HEK293 (cell line): Measurements from ENCODE around the gene FAM167B.

ENCODE experiments used
- CTCF ChIA-PET: fragments of 350-600 bp; formaldehyde crosslinking; extraction: SDS; loops from one replicate; lab custom pipeline; 2021; ENCODE audit warnings: antibody characterized with exemption; lab: Yijun Ruan, JAX
- POLR2A ChIA-PET: fragments of 300-600 bp; formaldehyde crosslinking; extraction: SDS; loops from one replicate; lab custom pipeline; 2020; ENCODE audit warnings: antibody characterized with exemption, inconsistent platforms; lab: Yijun Ruan, JAX
- H3K27ac ChIP-seq: fragments of 200-500 bp; sonication (Bioruptor generic); 2 replicates; pipeline ENCODE4 v1.5.1; 2014; ENCODE audit warnings: low read depth, low read length, control low read depth, inconsistent platforms; ENCODE audit errors: extremely low read depth
- H3K36me3 ChIP-seq, 2 experiments: fragments of 200-500 bp in 1 of 2; sonication (Bioruptor generic) in 1 of 2; 1 replicate in 1 of 2; 2 replicates in 1 of 2; pipeline ENCODE4 v1.5.1; 2014 to 2017; ENCODE audit warnings: inconsistent platforms in 2 of 2, low read length in 2 of 2; ENCODE audit not compliant: control insufficient read depth in 2 of 2, insufficient read depth in 1 of 2
- H3K4me1 ChIP-seq: fragments of 200-500 bp; sonication (Bioruptor generic); 2 replicates; pipeline ENCODE4 v1.5.1; 2014; ENCODE audit warnings: mild to moderate bottlenecking, low read length, inconsistent platforms; ENCODE audit not compliant: control insufficient read depth, insufficient read depth
- H3K4me3 ChIP-seq: 2 replicates; pipeline ENCODE4 v1.5.1; 2011; ENCODE audit warnings: low read depth, mild to moderate bottlenecking, control low read depth, low read length, moderate library complexity
- H3K9me3 ChIP-seq: fragments of 200-500 bp; sonication (Bioruptor generic); 2 replicates; pipeline ENCODE4 v1.5.1; 2014; ENCODE audit warnings: low read depth, low read length, inconsistent platforms; ENCODE audit not compliant: control insufficient read depth, insufficient read depth
- MYNN ChIP-seq: fragments of 450-650 bp; formaldehyde crosslinking; IDR thresholded peaks from 2 replicates; pipeline ENCODE4 v1.5.1; 2016; ENCODE audit warnings: missing biosample characterization, missing genetic modification characterization, borderline replicate concordance
- SETDB1 ChIP-seq: IDR thresholded peaks from one replicate; pipeline ENCODE4 v1.6.1; 2017; ENCODE audit warnings: mild to moderate bottlenecking, low read length, moderate library complexity, mixed read lengths; ENCODE audit not compliant: insufficient read length
- ZBTB17 ChIP-seq: fragments of 450-650 bp; formaldehyde crosslinking; IDR thresholded peaks from 2 replicates; pipeline ENCODE4 v1.5.1; 2016; ENCODE audit warnings: missing biosample characterization, missing genetic modification characterization
- ZBTB20 ChIP-seq: fragments of 450-650 bp; formaldehyde crosslinking; IDR thresholded peaks from 2 replicates; pipeline ENCODE4 v1.5.1; 2016; ENCODE audit warnings: missing biosample characterization, missing genetic modification characterization
- ZFP69B ChIP-seq: fragments of 450-650 bp; formaldehyde crosslinking; IDR thresholded peaks from 2 replicates; pipeline ENCODE4 v1.5.1; 2016; ENCODE audit warnings: missing biosample characterization, missing genetic modification characterization
- ZNF132 ChIP-seq: fragments of 450-650 bp; formaldehyde crosslinking; IDR thresholded peaks from 2 replicates; pipeline ENCODE4 v1.5.1; 2017; ENCODE audit warnings: missing biosample characterization, missing genetic modification characterization, borderline replicate concordance
- ZNF133 ChIP-seq: fragments of 450-650 bp; formaldehyde crosslinking; IDR thresholded peaks from 2 replicates; pipeline ENCODE4 v1.5.1; 2016; ENCODE audit warnings: missing biosample characterization, missing genetic modification characterization
- ZNF2 ChIP-seq: fragments of 450-650 bp; formaldehyde crosslinking; IDR thresholded peaks from 2 replicates; pipeline ENCODE4 v1.5.1; 2016; ENCODE audit warnings: missing biosample characterization, missing genetic modification characterization
- ZNF341 ChIP-seq: fragments of 450-650 bp; formaldehyde crosslinking; IDR thresholded peaks from 2 replicates; pipeline ENCODE4; 2016; ENCODE audit warnings: low read depth, missing biosample characterization, missing genetic modification characterization
- ZNF76 ChIP-seq: fragments of 450-650 bp; formaldehyde crosslinking; IDR thresholded peaks from 2 replicates; pipeline ENCODE4; 2016; ENCODE audit warnings: low read depth, missing biosample characterization, missing genetic modification characterization, borderline replicate concordance
- TF ChIP-seq, protein P1 (sequence below): fragments of 450-650 bp; formaldehyde crosslinking; IDR thresholded peaks from 2 replicates; pipeline ENCODE4 v1.5.1; 2016; ENCODE audit warnings: missing biosample characterization, missing genetic modification characterization
- TF ChIP-seq, protein P2 (sequence below): fragments of 450-650 bp; formaldehyde crosslinking; IDR thresholded peaks from 2 replicates; pipeline ENCODE4 v1.5.1; 2016; ENCODE audit warnings: missing biosample characterization, missing genetic modification characterization
- TF ChIP-seq, protein P3 (sequence below): sonication (generic); formaldehyde crosslinking; IDR thresholded peaks from 2 replicates; pipeline ENCODE4 v1.8.1; 2022; ENCODE audit warnings: mild to moderate bottlenecking, moderate library complexity, missing genetic modification reagents
- TF ChIP-seq, protein P4 (sequence below): fragments of 450-650 bp; formaldehyde crosslinking; IDR thresholded peaks from 2 replicates; pipeline ENCODE4 v1.5.1; 2016; ENCODE audit warnings: missing biosample characterization, missing genetic modification characterization

The FAM167B gene

DNA sequence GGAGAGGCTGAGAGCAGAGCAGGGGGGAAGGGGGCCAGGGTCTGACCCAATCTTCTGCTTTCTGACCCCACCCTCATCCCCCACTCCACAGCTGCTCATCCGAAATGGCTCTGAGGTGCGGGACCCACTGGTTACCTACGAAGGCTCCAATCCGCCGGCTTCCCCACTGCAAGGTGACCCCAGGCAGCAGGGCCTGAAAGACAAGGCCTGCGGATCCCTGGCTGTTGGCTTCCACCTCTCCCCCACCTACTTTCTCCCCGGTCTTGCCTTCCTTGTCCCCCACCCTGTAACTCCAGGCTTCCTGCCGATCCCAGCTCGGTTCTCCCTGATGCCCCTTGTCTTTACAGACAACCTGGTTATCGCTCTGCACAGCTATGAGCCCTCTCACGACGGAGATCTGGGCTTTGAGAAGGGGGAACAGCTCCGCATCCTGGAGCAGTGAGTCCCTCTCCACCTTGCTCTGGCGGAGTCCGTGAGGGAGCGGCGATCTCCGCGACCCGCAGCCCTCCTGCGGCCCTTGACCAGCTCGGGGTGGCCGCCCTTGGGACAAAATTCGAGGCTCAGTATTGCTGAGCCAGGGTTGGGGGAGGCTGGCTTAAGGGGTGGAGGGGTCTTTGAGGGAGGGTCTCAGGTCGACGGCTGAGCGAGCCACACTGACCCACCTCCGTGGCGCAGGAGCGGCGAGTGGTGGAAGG lies 27.8 kb downstream of the FAM167B start:
- H3K9me3 ChIP-seq = no peaks in the 10 kb centered on the region
- CTCF ChIA-PET = interaction anchor here (0.6 to 0.8 kb wide), 2 partner anchors 47 to 68 kb away, joined by 3 read pairs; no protein-coding TSS in a partner anchor
- H3K27ac ChIP-seq = no peak overlapping the region
- H3K36me3 ChIP-seq = no peaks in the 10 kb centered on the region
- POLR2A ChIA-PET = no interaction called here
- TF ChIP-seq ZBTB17 (tag by site-specific recombination) (peak; percentile 40), ZNF132 (tag by site-specific recombination) (no peak), ZNF341 (tag by site-specific recombination) (peak; percentile 29; the same call in 1 of the 2 replicates), ZFP69B (tag by site-specific recombination) (0 out of 2 replicates have a peak, but pooled peaks have one; percentile 13), ZBTB20 (tag by site-specific recombination) (no peak), ZNF76 (tag by site-specific recombination) (no peak)
- TF ChIP-seq, protein P1, sequence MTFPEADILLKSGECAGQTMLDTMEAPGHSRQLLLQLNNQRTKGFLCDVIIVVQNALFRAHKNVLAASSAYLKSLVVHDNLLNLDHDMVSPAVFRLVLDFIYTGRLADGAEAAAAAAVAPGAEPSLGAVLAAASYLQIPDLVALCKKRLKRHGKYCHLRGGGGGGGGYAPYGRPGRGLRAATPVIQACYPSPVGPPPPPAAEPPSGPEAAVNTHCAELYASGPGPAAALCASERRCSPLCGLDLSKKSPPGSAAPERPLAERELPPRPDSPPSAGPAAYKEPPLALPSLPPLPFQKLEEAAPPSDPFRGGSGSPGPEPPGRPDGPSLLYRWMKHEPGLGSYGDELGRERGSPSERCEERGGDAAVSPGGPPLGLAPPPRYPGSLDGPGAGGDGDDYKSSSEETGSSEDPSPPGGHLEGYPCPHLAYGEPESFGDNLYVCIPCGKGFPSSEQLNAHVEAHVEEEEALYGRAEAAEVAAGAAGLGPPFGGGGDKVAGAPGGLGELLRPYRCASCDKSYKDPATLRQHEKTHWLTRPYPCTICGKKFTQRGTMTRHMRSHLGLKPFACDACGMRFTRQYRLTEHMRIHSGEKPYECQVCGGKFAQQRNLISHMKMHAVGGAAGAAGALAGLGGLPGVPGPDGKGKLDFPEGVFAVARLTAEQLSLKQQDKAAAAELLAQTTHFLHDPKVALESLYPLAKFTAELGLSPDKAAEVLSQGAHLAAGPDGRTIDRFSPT (tag by site-specific recombination) = no peak
- TF ChIP-seq, protein P2, sequence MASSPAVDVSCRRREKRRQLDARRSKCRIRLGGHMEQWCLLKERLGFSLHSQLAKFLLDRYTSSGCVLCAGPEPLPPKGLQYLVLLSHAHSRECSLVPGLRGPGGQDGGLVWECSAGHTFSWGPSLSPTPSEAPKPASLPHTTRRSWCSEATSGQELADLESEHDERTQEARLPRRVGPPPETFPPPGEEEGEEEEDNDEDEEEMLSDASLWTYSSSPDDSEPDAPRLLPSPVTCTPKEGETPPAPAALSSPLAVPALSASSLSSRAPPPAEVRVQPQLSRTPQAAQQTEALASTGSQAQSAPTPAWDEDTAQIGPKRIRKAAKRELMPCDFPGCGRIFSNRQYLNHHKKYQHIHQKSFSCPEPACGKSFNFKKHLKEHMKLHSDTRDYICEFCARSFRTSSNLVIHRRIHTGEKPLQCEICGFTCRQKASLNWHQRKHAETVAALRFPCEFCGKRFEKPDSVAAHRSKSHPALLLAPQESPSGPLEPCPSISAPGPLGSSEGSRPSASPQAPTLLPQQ (tag by site-specific recombination) = 0 out of 2 replicates have a peak, but pooled peaks have one; percentile 52
- no peaks in the 10 kb centered on the region; the same call in 1 of the 2 replicates for H3K4me1 ChIP-seq
- H3K4me3 ChIP-seq = no peak overlapping the region

DNA sequence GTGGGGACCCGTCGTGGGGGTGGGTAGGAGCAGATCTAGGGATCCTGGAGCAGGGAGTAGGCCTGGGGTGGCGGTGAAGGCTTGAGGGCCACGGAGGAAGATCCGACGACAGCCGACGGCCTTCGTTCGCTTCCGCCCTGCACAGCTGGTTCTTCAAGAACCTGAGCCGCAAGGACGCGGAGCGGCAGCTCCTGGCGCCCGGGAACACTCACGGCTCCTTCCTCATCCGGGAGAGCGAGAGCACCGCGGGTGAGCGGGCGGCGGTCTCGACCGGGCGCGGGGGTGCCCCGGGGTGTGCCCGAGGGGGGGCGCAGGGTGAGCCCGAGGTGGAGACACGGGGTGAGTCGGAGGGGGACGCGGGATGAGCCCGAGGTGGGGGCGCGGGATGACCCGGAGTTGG lies 28.4 kb downstream of the FAM167B start:
- ChIA-PET CTCF (interaction anchor here (0.6 kb wide), 1 partner anchor 46 kb away, joined by 3 read pairs; no protein-coding TSS in a partner anchor), POLR2A (no interaction called here)
- no peak for TF ChIP-seq SETDB1
- TF ChIP-seq, protein P3, sequence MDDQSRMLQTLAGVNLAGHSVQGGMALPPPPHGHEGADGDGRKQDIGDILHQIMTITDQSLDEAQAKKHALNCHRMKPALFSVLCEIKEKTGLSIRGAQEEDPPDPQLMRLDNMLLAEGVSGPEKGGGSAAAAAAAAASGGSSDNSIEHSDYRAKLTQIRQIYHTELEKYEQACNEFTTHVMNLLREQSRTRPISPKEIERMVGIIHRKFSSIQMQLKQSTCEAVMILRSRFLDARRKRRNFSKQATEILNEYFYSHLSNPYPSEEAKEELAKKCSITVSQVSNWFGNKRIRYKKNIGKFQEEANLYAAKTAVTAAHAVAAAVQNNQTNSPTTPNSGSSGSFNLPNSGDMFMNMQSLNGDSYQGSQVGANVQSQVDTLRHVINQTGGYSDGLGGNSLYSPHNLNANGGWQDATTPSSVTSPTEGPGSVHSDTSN (CRISPR knock-in tag) = no peak
- TF ChIP-seq MYNN (tag by site-specific recombination) = no peak
- TF ChIP-seq ZNF2 (tag by site-specific recombination) = no peak
- TF ChIP-seq ZNF133 (tag by site-specific recombination) = no peak
- TF ChIP-seq, protein P4, sequence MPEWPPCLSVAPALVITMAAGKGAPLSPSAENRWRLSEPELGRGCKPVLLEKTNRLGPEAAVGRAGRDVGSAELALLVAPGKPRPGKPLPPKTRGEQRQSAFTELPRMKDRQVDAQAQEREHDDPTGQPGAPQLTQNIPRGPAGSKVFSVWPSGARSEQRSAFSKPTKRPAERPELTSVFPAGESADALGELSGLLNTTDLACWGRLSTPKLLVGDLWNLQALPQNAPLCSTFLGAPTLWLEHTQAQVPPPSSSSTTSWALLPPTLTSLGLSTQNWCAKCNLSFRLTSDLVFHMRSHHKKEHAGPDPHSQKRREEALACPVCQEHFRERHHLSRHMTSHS (tag by site-specific recombination) = no peak
- no peak overlapping the region for H3K27ac ChIP-seq
- H3K36me3 ChIP-seq = no peaks in the 10 kb centered on the region
- no peak overlapping the region for H3K4me3 ChIP-seq
- no peaks in the 10 kb centered on the region for H3K9me3 ChIP-seq
- H3K4me1 ChIP-seq = no peaks in the 10 kb centered on the region; the same call in 1 of the 2 replicates
